Measurements from ENCODE around the gene ZNF230. TPM values are rescaled to one million over a fixed set of nuclear protein-coding genes. Genes with fewer than 3 reads are reported as not detected.

Gene ZNF230
- polyA plus RNA-seq, 1 of the 3 experiments (the other 2 are of a cell fraction), result 1.8 TPM

DNA sequence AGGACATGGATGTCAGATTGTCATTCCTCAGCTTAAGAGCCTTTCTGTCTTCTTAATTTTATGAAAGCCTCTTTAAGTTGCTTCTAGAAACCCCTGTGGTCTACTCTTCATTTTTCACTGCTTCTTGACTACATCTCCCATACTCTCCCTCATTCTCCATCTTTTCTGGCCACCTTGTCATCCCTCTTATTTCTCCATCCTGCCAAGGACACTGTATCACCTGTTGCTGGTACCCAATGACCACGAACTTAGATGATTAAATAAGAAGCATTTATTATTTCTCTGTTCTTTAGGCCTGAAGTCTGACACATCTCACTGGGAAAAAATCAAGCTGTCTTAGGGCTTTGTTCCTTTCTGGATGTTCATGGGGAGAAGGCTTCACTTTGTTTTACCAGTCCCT lies 58.3 kb downstream of the ZNF230 start:
- DNase-seq, result no peak
- WGBS (ENCODE audit: low lambda C conversion rate), result 92% methylated on average over 1 of the region's 1 CpG
- Histone ChIP-seq H3K27me3 (ENCODE audit: insufficient read depth) (no peaks in the 10 kb centered on the region), H3K27ac (ENCODE audit: low read depth in 2 of 2, low read length in 1 of 2) (no peak overlapping the region), H3K9ac (no peak overlapping the region), H3K9me2 (no peaks in the 10 kb centered on the region), H3K4me3 (ENCODE audit: low read depth in 2 of 2, low read length in 1 of 2) (no peak overlapping the region), H3K79me2 (ENCODE audit: insufficient read depth) (no peaks in the 10 kb centered on the region), H3K9me3 (peaks cover 15% of the 10 kb centered on the region; the same call in 1 of the 2 replicates), H2AFZ (ENCODE audit: low read depth) (no peak overlapping the region), H4K20me1 (ENCODE audit: insufficient read depth) (no peaks in the 10 kb centered on the region), H3F3A (replicated peaks; ENCODE audit: insufficient read depth) (no peaks in the 10 kb centered on the region), H3K36me3 (replicated peaks in 1 of 2; ENCODE audit: control insufficient read depth in 1 of 2, insufficient read depth in 2 of 2, low read length in 1 of 2) (peaks cover 71 to 80% of the 10 kb centered on the region in 2 experiments), H3K4me1 (ENCODE audit: control insufficient read depth in 1 of 2, insufficient read depth in 2 of 2, low read depth in 1 of 2, low read length in 1 of 2) (no peaks in the 10 kb centered on the region), H3K4me2 (no peak overlapping the region)
- ChIA-PET POLR2A (no interaction called here), CTCF (no interaction called here)
- TF ChIP-seq JUND (IDR thresholded peaks at IDR 0.05) (no peak), ELF1 (IDR thresholded peaks at IDR 0.05) (no peak), RAD21 (IDR thresholded peaks at IDR 0.05; ENCODE audit: low read length) (no peak), SIN3A (IDR thresholded peaks at IDR 0.05; ENCODE audit: borderline replicate concordance, low read depth, low read length) (no peak), NFIC (IDR thresholded peaks at IDR 0.05; ENCODE audit: borderline replicate concordance) (no peak), EP300 (IDR thresholded peaks at IDR 0.05; ENCODE audit: borderline replicate concordance in 1 of 2, low read depth in 1 of 2, low read length in 1 of 2) (no peak), TEAD4 (IDR thresholded peaks at IDR 0.05; ENCODE audit: borderline replicate concordance, insufficient read depth) (no peak), GABPA (IDR thresholded peaks at IDR 0.05; ENCODE audit: low read depth) (no peak), SMC3 (IDR thresholded peaks at IDR 0.05; ENCODE audit: low read depth, low read length) (no peak), FOXJ3 (CRISPR knock-in tag; IDR thresholded peaks at IDR 0.05) (no peak), EZH2phosphoT487 (IDR thresholded peaks at IDR 0.05; ENCODE audit: borderline replicate concordance, low read depth) (no peak), TAF1 (IDR thresholded peaks at IDR 0.05; ENCODE audit: borderline replicate concordance, low read depth, low read length) (no peak), RCOR1 (IDR thresholded peaks at IDR 0.05; ENCODE audit: low read length) (no peak)
- TF ChIP-seq, protein P1, sequence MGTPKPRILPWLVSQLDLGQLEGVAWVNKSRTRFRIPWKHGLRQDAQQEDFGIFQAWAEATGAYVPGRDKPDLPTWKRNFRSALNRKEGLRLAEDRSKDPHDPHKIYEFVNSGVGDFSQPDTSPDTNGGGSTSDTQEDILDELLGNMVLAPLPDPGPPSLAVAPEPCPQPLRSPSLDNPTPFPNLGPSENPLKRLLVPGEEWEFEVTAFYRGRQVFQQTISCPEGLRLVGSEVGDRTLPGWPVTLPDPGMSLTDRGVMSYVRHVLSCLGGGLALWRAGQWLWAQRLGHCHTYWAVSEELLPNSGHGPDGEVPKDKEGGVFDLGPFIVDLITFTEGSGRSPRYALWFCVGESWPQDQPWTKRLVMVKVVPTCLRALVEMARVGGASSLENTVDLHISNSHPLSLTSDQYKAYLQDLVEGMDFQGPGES (IDR thresholded peaks at IDR 0.05; ENCODE audit: low read depth, low read length), result no peak
- TF ChIP-seq, protein P2, sequence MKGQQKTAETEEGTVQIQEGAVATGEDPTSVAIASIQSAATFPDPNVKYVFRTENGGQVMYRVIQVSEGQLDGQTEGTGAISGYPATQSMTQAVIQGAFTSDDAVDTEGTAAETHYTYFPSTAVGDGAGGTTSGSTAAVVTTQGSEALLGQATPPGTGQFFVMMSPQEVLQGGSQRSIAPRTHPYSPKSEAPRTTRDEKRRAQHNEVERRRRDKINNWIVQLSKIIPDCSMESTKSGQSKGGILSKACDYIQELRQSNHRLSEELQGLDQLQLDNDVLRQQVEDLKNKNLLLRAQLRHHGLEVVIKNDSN (IDR thresholded peaks at IDR 0.05; ENCODE audit: borderline replicate concordance, low read depth), result no peak
- TF ChIP-seq, protein P3, sequence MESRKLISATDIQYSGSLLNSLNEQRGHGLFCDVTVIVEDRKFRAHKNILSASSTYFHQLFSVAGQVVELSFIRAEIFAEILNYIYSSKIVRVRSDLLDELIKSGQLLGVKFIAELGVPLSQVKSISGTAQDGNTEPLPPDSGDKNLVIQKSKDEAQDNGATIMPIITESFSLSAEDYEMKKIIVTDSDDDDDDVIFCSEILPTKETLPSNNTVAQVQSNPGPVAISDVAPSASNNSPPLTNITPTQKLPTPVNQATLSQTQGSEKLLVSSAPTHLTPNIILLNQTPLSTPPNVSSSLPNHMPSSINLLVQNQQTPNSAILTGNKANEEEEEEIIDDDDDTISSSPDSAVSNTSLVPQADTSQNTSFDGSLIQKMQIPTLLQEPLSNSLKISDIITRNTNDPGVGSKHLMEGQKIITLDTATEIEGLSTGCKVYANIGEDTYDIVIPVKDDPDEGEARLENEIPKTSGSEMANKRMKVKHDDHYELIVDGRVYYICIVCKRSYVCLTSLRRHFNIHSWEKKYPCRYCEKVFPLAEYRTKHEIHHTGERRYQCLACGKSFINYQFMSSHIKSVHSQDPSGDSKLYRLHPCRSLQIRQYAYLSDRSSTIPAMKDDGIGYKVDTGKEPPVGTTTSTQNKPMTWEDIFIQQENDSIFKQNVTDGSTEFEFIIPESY (IDR thresholded peaks at IDR 0.05; ENCODE audit: borderline replicate concordance, low read depth), result no peak

Small RNA genes lying within 50 kb of the gene (small RNA-seq; reads per million reads assigned to genes)
- gene AC006213.5, result 0 reads per million in 7 experiments

Other genes starting within 250 kb of the ZNF230 start
- 17.3 and 24.3 TPM in 2 replicates for gene SMG9, start 248.0 kb upstream of the ZNF230 start, polyA plus RNA-seq (2012; rRNA removed)
- 21.0 and 22.2 TPM in 2 replicates for gene KCNN4, start 222.0 kb upstream of the ZNF230 start, polyA plus RNA-seq (2012; rRNA removed)
- 0.05 and 0.13 TPM in 2 replicates for gene LYPD5, start 200.5 kb upstream of the ZNF230 start, polyA plus RNA-seq (2012; rRNA removed)
- 1.6 and 2.6 TPM in 2 replicates for gene ZNF283, start 175.6 kb upstream of the ZNF230 start, polyA plus RNA-seq (2012; rRNA removed)
- gene ZNF404, start 119.0 kb upstream of the ZNF230 start, polyA plus RNA-seq (2012; rRNA removed), result 2.6 and 4.3 TPM in 2 replicates
- 9.7 and 14.3 TPM in 2 replicates for gene ZNF45, start 67.7 kb upstream of the ZNF230 start, polyA plus RNA-seq (2012; rRNA removed)
- 0.64 and 1.7 TPM in 2 replicates for gene ZNF221, start 51.7 kb upstream of the ZNF230 start, polyA plus RNA-seq (2012; rRNA removed)
- gene ZNF155, start 18.8 kb upstream of the ZNF230 start, polyA plus RNA-seq (2012; rRNA removed), result 2.1 and 3.8 TPM in 2 replicates
- gene ZNF222, start 22.4 kb downstream of the ZNF230 start, polyA plus RNA-seq (2012; rRNA removed), result 3.7 and 6.7 TPM in 2 replicates
- 2.7 and 4.1 TPM in 2 replicates for gene ZNF223, start 49.1 kb downstream of the ZNF230 start, polyA plus RNA-seq (2012; rRNA removed)
- 1.4 and 2.2 TPM in 2 replicates for gene ZNF284, start 69.2 kb downstream of the ZNF230 start, polyA plus RNA-seq (2012; rRNA removed)
- 13.9 and 20.2 TPM in 2 replicates for gene ZNF224, start 91.4 kb downstream of the ZNF230 start, polyA plus RNA-seq (2012; rRNA removed)
- 1.2 and 1.3 TPM in 2 replicates for gene ZNF225, start 110.4 kb downstream of the ZNF230 start, polyA plus RNA-seq (2012; rRNA removed)
- gene ZNF234, start 138.6 kb downstream of the ZNF230 start, polyA plus RNA-seq (2012; rRNA removed), result 3.1 and 6.0 TPM in 2 replicates
- gene ZNF226, start 162.1 kb downstream of the ZNF230 start, polyA plus RNA-seq (2012; rRNA removed), result 28.8 and 48.3 TPM in 2 replicates
- 8.3 and 9.1 TPM in 2 replicates for gene ZNF227, start 209.6 kb downstream of the ZNF230 start, polyA plus RNA-seq (2012; rRNA removed)